HG02588 (cell line): ENCODE measurements around the gene RRAS.

Experiments used
- ATAC-seq: cut with Tn5 transposase; IDR thresholded peaks from one replicate; pipeline ENCODE4 v1.9.1; 2021; ENCODE audit warnings: mild to moderate bottlenecking, moderate library complexity; ENCODE audit not compliant: unreplicated experiment

Gene RRAS

DNA sequence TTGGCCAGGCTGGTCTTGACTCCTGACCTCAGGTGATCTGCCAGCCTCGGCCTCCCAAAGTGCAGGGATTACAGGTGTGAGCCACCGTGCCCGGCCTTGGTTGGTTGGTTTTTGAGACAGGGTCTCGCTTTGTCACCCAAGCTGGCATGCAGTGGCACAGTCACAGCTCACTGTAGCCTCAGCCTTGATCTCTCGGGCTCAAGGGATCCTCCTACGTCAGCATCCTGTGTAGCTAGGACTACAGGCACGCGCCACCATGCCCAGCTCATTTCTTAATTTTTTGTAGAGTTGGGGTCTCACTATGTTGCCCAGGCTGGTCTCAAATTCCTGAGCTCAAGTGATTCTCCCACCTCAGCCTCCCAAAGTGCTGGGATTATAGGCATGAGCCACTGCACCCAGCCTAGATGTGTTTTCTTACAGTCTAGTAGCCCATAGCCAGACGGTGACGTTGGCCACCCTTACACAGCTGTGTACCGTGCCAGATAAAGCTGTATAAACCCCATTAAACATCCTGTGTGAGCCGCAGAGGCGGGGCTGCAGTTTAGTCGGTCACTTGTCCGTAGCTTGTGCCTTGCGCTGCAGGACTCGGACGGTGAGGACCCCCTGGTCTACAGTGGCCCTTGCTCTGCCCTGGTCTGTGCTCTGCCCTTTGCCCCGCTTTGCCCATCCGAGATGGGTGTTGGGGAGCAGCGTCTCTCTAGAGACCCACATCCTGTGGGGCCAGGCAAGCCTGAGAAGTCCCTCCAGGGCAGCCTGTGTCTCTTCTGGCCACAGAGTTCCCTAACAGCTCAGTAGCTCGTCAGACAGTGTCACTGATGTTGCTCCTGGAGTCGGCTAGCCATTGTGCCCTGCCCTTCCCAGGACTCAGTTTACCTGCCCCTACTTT, 15.9 kb upstream of the RRAS start:
- no peak for ATAC-seq

DNA sequence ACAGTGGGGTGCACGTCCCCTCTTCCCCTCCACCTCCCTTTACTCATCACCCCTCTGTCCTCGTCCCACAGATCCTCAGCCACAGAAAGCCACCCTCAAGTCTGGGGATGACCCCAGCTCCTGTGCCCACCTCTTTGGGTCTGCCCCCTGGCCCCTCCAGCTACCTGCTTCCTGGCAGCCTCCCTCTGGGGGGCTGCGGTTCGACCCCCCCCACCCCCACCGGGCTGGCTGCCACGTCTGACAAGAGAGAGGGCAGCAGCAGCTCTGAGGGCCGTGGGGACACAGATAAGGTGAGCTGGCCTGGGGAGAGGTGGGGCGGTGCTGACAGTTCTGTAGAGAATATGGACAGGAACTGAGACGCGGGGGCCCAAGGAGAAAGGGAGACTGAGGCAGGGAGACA, 14.6 kb upstream of the RRAS start:
- no peak for ATAC-seq

DNA sequence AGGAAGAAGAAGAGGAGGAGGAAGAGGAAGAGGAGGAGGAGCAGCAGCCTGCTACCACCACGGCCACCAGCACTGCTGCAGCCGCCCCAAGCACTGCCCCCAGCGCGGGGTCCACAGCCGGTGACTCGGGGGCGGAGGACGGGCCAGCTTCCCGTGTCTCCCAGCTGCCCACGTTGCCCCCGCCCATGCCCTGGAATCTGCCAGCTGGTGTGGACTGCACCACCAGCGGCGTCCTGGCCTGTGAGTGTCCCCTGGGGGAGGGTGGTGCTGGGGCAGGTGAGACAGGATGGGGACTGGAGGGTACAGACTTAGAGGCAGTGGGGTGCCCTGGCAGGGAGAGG, 13.5 kb upstream of the RRAS start:
- ATAC-seq: no peak

DNA sequence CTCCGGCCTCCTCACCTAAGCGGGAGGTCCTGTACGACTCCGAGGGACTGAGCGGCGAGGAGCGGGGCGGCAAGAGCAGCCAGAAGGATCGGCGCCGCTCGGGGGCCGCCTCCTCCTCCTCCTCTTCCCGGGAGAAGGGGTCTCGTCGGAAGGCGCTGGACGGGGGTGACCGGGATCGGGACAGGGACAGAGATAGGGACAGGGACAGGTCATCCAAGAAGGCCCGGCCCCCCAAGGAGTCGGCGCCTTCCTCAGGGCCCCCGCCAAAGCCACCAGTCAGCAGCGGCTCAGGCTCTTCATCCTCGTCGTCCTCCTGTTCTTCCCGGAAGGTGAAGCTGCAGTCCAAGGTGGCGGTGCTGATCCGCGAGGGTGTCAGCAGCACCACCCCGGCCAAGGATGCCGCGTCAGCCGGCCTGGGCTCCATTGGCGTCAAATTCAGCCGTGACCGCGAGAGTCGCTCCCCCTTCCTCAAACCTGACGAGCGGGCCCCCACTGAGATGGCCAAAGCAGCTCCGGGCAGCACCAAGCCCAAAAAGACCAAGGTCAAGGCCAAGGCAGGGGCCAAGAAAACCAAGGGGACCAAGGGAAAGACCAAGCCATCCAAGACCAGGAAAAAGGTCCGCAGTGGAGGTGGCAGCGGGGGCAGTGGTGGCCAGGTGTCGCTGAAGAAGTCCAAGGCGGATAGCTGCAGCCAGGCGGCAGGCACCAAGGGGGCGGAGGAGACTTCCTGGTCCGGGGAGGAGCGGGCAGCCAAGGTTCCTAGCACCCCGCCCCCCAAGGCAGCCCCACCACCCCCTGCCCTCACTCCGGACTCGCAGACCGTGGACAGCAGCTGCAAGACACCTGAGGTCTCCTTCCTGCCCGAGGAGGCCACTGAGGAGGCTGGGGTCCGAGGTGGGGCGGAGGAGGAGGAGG, 12.9 kb upstream of the RRAS start:
- no peak for ATAC-seq

DNA sequence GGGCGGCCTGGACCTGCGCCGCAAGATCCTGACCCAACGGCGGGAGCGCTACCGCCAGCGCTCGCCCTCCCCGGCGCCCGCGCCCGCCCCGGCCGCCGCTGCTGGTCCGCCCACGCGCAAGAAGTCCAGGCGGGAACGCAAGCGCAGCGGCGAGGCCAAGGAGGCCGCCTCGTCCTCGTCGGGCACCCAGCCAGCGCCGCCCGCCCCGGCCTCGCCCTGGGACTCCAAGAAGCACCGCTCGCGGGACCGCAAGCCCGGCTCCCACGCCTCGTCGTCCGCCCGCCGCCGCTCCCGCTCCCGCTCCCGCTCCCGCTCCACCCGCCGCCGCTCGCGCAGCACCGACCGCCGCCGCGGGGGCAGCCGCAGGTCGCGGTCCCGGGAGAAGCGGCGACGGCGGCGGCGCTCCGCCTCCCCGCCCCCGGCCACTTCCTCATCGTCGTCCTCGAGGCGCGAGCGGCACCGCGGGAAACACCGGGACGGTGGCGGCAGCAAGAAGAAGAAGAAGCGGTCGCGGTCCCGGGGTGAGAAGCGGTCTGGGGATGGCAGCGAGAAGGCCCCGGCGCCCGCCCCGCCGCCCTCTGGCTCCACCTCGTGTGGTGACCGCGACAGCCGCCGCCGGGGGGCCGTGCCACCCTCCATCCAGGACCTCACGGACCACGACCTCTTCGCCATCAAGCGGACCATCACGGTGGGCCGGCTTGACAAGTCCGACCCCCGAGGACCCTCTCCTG, 12.0 kb upstream of the RRAS start:
- ATAC-seq: no peak

DNA sequence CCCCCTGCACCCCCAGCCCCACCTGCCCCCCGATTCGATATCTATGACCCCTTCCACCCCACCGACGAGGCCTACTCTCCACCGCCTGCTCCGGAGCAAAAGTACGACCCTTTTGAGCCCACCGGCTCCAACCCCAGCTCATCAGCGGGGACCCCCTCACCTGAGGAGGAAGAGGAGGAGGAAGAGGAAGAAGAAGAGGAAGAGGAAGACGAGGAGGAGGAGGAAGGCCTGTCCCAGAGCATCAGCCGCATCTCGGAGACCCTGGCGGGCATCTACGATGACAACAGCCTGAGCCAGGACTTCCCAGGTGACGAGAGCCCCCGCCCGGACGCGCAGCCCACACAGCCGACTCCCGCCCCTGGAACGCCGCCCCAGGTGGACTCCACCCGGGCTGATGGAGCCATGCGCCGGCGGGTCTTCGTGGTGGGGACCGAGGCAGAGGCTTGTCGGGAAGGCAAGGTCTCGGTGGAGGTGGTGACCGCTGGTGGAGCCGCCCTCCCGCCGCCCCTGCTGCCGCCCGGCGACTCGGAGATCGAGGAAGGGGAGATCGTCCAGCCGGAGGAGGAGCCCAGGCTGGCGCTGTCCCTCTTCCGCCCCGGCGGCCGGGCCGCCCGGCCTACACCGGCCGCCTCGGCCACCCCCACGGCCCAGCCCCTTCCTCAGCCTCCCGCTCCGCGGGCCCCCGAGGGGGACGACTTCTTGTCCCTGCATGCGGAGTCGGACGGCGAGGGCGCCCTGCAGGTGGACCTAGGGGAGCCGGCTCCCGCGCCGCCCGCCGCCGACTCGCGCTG, 11.3 kb upstream of the RRAS start:
- ATAC-seq: no peak

DNA sequence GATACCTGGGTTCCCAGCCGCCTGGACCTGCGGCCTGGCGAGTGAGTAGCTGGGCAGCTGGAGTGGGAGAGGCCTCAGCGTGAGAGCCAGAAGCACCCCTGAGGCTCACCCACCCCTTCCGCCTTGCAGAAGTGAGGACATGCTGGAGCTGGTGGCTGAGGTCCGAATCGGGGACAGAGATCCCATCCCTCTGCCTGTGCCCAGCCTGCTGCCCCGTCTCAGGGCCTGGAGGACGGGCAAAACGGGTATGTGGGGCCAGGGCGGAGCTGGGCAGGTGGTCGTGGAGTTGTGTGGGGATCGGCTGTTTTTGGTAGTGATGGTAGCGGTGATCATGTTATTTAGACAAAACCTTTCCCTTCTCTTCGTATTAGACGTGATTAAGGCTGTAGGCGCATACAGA, 6.6 kb upstream of the RRAS start:
- ATAC-seq: no peak

DNA sequence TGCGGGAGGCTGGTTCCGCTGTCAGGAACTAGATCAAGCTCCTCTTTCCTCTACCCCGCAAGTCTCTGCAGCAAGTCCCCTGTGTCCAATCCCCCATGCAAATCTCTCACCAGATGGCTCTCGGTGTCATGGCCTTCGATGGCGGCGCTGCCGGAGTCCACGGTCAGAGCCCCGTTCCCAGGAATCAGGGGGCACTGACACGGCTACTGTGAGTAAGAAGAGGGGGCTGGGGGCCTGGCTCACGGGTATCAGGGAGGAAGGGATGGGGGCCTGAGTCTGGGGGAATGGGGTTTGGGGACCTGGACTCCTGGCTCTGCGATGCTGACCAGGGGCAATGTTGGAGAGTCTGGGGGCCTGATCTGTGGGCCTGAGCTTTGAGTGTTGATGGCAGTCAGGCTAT, 6.1 kb upstream of the RRAS start:
- ATAC-seq: no peak

DNA sequence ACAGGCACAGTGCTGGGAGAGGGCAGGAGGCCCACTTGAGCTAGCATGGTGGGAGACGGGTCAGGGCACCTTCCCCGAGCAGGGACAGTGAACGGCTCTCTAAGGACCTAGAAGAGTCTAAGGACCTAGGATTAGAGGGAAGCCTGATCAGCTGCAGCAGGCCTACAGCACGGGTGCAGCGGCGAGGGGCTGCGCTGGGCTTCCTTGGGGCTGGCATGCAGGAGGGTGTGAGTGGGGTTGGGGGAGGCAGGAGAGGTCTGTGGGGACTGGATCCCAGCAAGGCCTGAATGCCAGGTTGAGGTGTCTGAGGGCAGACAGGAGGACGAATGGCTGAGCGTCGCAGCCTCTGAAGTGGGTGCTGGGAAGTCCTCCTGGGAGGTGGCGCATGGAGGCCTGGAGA, 5.6 kb upstream of the RRAS start:
- no peak for ATAC-seq

DNA sequence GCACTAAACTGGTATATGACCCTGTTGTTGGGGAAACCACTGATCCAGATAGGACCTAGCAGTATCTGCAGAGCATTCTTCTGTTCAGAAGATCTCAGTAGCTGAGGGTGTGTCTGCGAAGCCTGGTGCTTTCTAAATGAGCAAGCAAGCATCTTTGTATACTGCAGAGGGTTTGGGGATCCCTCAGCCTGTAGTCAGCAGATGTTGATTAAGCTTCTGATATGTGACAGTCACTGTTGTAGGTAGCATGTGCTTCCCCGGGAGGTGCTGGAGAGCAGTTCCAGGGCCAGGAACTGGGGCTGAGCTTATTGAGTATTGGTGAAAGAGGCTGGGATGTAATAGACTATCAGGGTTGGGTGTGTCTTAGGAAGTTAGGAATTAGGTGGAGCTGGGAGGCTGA, 3.5 kb upstream of the RRAS start:
- ATAC-seq: no peak

DNA sequence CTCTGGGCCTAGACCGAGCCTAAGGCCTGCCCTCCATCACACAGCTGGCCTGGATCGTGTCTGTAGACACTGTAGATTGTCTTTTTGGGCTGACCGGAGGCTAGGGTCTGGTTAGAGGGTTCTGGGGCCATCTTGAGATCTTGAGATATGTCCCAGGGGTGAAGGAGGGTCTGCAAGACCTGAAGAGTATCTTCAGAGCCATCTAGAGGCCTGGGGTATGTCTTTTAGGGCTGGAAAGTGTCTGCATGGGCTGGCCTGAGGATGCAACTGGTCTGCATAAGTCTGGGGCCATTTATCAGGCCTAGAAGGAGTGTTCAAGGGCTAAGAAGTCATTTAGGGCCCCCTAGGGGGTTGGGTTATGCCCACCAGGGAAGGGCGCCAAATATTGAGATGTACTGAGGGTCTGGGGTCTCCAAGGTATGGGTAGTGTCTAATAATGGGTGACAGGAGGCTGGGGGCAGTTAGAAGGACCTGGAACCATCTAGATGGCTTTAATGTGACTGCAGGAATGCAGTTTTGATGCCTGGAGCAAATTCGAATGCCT, 2.6 kb upstream of the RRAS start:
- no peak for ATAC-seq

DNA sequence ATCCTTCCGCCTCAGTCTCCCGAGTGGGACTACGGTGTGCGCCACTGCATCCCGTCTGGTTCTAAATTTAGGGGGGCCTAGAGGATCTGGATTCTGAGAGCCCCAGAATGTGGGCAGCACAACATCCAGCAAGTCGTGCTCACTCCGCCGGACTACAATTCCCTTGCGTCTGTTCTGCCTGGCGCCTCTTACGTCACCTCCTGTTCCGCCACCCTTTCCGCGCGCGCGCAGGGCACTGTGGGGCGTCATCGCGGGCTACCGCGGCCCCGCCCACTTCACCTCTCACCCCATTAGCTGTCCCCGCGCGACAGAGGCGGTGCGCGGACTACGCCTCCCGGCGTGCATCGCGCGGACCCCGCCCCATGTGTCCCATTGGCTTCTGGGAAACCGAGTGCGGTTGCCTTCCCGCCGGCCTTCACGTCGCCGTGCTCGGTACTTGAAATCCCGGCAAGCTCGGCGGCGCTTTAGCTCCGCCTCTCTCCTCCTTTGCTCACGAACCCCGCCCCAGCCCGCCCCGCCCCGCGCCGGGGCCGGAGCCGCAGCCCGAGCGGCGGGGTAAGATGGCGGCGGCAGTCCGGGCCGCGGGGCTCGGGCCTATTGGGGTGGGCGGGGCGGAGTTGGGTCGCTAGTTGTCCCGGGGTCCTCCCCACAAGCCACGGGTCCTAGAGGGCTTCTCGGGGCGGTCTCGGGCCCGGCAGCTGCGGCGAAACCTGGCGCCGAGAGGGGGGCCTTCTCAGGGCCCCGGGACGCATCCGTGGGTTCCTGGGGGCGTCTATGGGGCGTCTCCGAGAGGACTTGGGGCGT, 1.9 kb upstream of the RRAS start, which contains the start of gene SCAF1:
Gene SCAF1 (plus strand): TSS at position 522 of the 804 bp plus-strand sequence. CDS start 2,818 bp downstream, outside the sequence.
- peak; percentile 57 for ATAC-seq

DNA sequence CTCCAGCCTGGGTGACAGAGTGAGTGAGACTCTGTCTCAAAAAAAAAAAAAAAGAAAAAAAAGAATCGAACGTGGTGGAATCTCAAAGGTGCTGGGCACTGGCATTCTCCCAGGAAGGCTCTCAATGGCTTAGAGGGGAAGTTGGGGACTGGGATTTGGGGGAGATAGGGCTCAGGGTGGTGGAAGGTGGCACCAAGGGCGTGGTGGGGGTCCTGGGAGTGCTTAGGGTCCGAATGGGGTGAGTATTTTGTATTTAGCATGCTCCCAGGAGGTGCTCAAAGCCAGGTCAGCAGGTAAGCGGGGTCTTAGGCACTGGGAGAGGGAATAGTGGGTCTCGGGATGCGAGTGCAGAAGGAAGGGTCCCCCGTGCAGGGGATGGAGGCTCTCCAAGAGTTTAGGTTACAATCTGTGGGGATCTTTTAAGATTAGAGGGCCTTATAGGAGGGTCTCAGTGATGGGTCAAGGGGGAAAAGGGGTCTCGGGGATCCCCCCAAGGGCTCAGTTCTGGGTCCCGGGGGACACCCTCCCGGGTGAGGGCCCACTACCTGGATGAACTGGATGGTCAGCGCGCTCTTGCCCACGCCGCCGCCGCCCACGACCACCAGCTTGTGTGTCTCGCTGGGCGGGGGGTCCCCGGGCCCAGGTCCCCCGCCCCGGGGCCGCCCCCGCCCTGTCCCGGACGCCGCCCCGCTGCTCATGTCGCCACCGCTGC, 386 bp downstream of the RRAS start:
- ATAC-seq: no peak

DNA sequence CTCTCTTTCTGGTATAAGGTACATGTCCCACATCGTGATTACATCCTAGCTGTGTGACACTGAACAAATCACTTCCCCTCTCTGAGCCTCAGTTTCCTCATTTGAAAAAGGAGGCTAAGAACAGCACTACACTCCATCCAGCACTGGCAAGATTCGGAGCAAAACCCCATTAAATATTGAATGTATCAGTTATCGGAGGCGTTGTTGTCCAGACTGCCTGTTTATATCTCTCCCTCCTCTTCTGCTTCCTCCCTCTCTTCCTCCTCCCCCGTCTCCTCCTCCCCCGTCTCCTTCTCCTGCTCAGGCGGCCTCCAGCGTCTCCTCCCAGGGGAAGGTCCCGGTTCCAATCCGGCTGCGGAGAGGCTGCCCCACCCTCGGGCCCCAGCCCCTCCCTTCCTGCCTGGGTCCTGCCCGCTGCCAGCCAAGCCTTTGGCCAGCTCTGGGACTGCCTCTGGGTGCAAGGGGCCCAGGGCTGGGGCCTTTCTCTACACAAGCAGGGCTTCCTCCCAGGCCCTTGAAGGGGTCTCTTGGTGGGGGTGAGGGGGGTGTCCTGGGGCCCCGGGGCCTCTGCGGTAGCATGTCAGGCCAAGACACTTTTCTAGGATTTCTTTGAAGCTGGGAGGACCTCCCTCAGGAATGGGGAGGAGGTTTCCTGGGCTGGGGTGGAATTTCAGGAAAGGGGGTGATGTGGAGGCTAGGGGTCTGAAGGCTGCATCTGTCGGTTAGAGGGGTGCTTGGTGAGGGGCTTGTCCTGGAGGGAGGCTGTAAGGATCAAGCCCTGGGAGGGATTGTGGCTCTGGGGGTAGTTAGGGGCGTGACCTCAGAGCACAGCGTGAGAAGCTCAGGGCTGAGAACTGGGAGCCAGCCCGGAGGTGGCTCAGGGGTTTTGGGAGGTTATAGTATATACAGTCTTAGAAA, 1.9 kb downstream of the RRAS start:
- ATAC-seq: no peak

DNA sequence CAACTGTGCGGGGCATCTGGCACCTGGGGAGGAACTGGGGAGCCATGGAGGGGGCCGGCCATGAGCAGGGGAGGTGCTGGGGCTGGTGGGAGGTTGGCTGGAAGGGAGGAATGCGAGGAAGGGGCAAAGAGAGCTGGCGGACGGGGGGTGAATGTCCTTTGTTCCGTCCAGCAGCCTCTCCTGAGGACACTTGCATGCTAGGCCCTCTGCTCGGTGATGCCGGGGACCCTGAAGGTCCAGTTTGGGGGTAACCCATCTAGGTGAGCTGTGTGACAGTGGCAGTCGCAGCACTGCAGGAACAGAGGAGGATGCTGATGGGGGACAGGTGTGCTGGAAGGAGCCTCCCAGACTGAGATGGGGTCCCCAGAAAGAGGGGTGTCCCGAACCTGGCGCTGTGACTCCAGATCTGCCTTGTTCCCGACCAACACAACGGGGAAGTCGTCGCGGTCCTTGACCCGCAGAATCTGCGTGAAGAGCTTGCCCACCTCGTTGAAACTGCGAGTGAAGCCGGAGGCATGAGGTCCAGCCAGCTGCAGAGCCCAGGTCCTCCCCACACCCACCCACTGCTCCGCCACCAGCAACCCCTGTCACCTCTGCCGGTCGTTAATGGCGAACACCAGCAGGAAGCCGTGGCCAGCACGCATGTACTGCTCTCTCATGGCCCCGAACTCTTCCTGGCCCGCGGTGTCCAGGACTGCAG, 3.6 kb downstream of the RRAS start:
- ATAC-seq: no peak

DNA sequence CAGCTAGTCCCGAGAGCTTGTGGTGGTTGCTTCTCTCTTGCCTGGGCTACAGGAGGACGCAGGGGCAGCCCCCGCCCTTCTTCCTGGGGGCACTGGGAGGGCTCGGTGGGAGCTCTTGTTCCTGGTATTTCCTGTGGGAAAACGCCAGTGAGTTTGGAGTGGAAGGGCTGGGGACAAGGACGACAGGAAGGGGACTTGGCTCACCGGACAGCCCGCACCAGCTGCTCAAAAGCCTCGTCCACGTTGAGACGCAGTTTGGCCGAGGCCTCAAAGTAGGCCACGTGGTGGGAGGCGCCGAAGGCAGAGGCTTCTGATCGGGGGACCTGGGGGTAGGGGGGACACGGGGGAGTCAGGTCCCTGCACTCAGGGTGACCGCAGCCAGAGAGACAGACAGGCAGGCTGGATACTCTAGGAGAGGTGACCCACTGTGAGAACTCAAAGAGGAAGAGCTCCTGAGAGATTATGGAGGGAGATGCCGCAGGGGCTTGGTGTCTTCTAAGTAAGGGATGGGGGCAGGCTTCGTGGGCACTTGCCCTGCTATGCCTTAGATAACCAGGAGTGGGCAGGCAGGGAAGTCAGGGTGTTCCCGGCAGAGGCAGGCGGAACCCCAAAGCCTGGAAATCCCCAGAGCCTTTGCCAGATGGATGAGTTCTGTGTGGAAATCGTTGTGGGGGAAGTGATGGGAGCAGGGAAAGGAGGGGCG, 4.3 kb downstream of the RRAS start:
- no peak for ATAC-seq
